ENCODE data around the gene BMPR1A.

- no peak for TF ChIP-seq CTCF (IDR thresholded peaks at IDR 0.05)
- TF ChIP-seq POLR2A (IDR thresholded peaks at IDR 0.05): no peak
- no peak for TF ChIP-seq EP300 (IDR thresholded peaks at IDR 0.05)
Observed at GRCh38 chr10:86758189-86759072, 2.0 kb downstream of the BMPR1A start.

All from suprapubic skin (tissue), 3 donors.